22Rv1 (cell line): ENCODE data around the gene LHFPL6.

ENCODE experiments used
- CTCF ChIP-seq: fragments of 450-650 bp; IDR thresholded peaks from 2 replicates; pipeline ENCODE4 v1.5.1; 2017; ENCODE audit warnings: mild to moderate bottlenecking
- ZFX ChIP-seq: fragments of 450-650 bp; IDR thresholded peaks from 2 replicates; pipeline ENCODE4 v1.6.1; 2017; ENCODE audit warnings: antibody characterized with exemption, borderline replicate concordance

GRCh38 chr13:39318161-39318560, 284.8 kb downstream of the LHFPL6 start:
- no peak for TF ChIP-seq CTCF
- TF ChIP-seq ZFX: no peak
